COR-L47 (cell line): Measurements from ENCODE around the gene ING1.
"Not testable (repeated sequence)": the region's sequence is repeated elsewhere in the genome, so short reads cannot be mapped to it uniquely, and the experiment has no call there.

Experiments
- DNase-seq: peaks from one replicate; lab custom pipeline; 2025; lab: John Stamatoyannopoulos, UW

The ING1 gene

GRCh38 chr13:110695774-110696173, 17.7 kb upstream of the ING1 start:
- DNase-seq, result not testable (repeated sequence)

- no peak for DNase-seq
These were observed 16.7 kb upstream of the ING1 start for GRCh38 chr13:110696776-110697175.

- DNase-seq, result no peak
These were observed 15.7 kb upstream of the ING1 start for GRCh38 chr13:110697842-110698241.

- DNase-seq, result no peak
These were observed 14.8 kb upstream of the ING1 start for GRCh38 chr13:110698689-110699088.

- no peak for DNase-seq
These were observed 14.1 kb upstream of the ING1 start for GRCh38 chr13:110699148-110700145.

- no peak for DNase-seq
These were observed 13.3 kb upstream of the ING1 start for GRCh38 chr13:110700186-110700585.

GRCh38 chr13:110700641-110701040, 12.9 kb upstream of the ING1 start:
- no peak for DNase-seq

GRCh38 chr13:110701061-110701460, 12.4 kb upstream of the ING1 start:
- DNase-seq, result not testable (repeated sequence)

GRCh38 chr13:110702089-110702488, 11.4 kb upstream of the ING1 start:
- no peak for DNase-seq

- no peak for DNase-seq
These were observed 10.6 kb upstream of the ING1 start for GRCh38 chr13:110702591-110703526.

GRCh38 chr13:110705356-110705825, 8.1 kb upstream of the ING1 start:
- no peak for DNase-seq

GRCh38 chr13:110705826-110706569, 7.5 kb upstream of the ING1 start, which contains the start of gene CARS2:
TSS of gene CARS2 (minus strand) at chr13:110706116. CDS start at chr13:110706093, 23 bp downstream.
- DNase-seq, result peak; percentile 100

- DNase-seq, result no peak
These were observed 6.7 kb upstream of the ING1 start for GRCh38 chr13:110706570-110707372.

GRCh38 chr13:110712081-110712848, 1.2 kb upstream of the ING1 start:
- peak; percentile 94 for DNase-seq

GRCh38 chr13:110712849-110713641, 455 bp upstream of the ING1 start:
- peak; percentile 100 for DNase-seq

GRCh38 chr13:110713981-110714796, 689 bp downstream of the ING1 start:
- DNase-seq, result peak; percentile 62

- peak; percentile 79 for DNase-seq
These were observed 1.4 kb downstream of the ING1 start for GRCh38 chr13:110714797-110715394.
